OCI-LY7 (cell line): ENCODE data around the gene SF3B5.

Experiments
- EZH2phosphoT487 ChIP-seq: fragments of 200-600 bp; sonication (generic); IDR thresholded peaks from 2 replicates; pipeline ENCODE4 v1.6.1; 2018; ENCODE audit warnings: low read depth, borderline replicate concordance, mild to moderate bottlenecking, mixed run types, antibody characterized with exemption, low read length, moderate library complexity, mixed read lengths
- TF ChIP-seq, protein P1 (sequence below): fragments of 200-600 bp; sonication (generic); conservative IDR thresholded peaks from 2 replicates; pipeline ENCODE4 v1.5.1; 2014; ENCODE audit warnings: mild to moderate bottlenecking, antibody characterized with exemption, low read length, moderate library complexity, mixed read lengths

- TF ChIP-seq, protein P1, sequence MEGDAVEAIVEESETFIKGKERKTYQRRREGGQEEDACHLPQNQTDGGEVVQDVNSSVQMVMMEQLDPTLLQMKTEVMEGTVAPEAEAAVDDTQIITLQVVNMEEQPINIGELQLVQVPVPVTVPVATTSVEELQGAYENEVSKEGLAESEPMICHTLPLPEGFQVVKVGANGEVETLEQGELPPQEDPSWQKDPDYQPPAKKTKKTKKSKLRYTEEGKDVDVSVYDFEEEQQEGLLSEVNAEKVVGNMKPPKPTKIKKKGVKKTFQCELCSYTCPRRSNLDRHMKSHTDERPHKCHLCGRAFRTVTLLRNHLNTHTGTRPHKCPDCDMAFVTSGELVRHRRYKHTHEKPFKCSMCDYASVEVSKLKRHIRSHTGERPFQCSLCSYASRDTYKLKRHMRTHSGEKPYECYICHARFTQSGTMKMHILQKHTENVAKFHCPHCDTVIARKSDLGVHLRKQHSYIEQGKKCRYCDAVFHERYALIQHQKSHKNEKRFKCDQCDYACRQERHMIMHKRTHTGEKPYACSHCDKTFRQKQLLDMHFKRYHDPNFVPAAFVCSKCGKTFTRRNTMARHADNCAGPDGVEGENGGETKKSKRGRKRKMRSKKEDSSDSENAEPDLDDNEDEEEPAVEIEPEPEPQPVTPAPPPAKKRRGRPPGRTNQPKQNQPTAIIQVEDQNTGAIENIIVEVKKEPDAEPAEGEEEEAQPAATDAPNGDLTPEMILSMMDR, result no peak
- TF ChIP-seq EZH2phosphoT487, result no peak
Observed at GRCh38 chr6:144139817-144140216, 44.4 kb upstream of the SF3B5 start.
